Stromal cell of bone marrow (primary cell): ENCODE measurements around the gene TBC1D22A.
"Not testable (repeated sequence)": the region's sequence is repeated elsewhere in the genome, so short reads cannot be mapped to it uniquely, and the experiment has no call there.

ENCODE experiments used
- DNase-seq: peaks from one replicate; pipeline ENCODE4 v3.0.0-alpha.2; 2012; ENCODE audit warnings: low read depth

The TBC1D22A gene

GRCh38 chr22:46972901-46973831 is 210.7 kb downstream of the TBC1D22A start:
- DNase-seq = no peak

GRCh38 chr22:46974077-46974476 is 211.6 kb downstream of the TBC1D22A start:
- no peak for DNase-seq

- DNase-seq = no peak
These were observed 212.5 kb downstream of the TBC1D22A start for GRCh38 chr22:46974631-46975585.

- DNase-seq = no peak
These were observed 213.7 kb downstream of the TBC1D22A start for GRCh38 chr22:46976143-46976542.

- no peak for DNase-seq
These were observed 214.1 kb downstream of the TBC1D22A start for GRCh38 chr22:46976598-46976997.

GRCh38 chr22:46977656-46978343 is 215.3 kb downstream of the TBC1D22A start:
- DNase-seq = no peak

- not testable (repeated sequence) for DNase-seq
These were observed 216.2 kb downstream of the TBC1D22A start for GRCh38 chr22:46978668-46979067.

- DNase-seq = no peak
These were observed 217.1 kb downstream of the TBC1D22A start for GRCh38 chr22:46979506-46979905.

- no peak for DNase-seq
These were observed 217.9 kb downstream of the TBC1D22A start for GRCh38 chr22:46980392-46980791.

GRCh38 chr22:46982635-46983034 is 220.2 kb downstream of the TBC1D22A start:
- no peak for DNase-seq

GRCh38 chr22:46983046-46983445 is 220.6 kb downstream of the TBC1D22A start:
- no peak for DNase-seq

GRCh38 chr22:46984751-46985506 is 222.5 kb downstream of the TBC1D22A start:
- peak; percentile 59 for DNase-seq

GRCh38 chr22:46985507-46985882 is 223.0 kb downstream of the TBC1D22A start:
- DNase-seq = no peak

- DNase-seq = no peak
These were observed 224.3 kb downstream of the TBC1D22A start for GRCh38 chr22:46986788-46987187.

- no peak for DNase-seq
These were observed 228.6 kb downstream of the TBC1D22A start for GRCh38 chr22:46990937-46991550.

- DNase-seq = no peak
These were observed 229.2 kb downstream of the TBC1D22A start for GRCh38 chr22:46991666-46992065.

GRCh38 chr22:46992121-46992731 is 229.8 kb downstream of the TBC1D22A start:
- no peak for DNase-seq

- DNase-seq = no peak
These were observed 231.2 kb downstream of the TBC1D22A start for GRCh38 chr22:46993633-46994032.

- no peak for DNase-seq
These were observed 231.8 kb downstream of the TBC1D22A start for GRCh38 chr22:46994265-46994664.

GRCh38 chr22:46994983-46995382 is 232.5 kb downstream of the TBC1D22A start:
- no peak for DNase-seq
